ENCODE results near the gene MLEC.
"Not testable (repeated sequence)": the region's sequence is repeated elsewhere in the genome, so short reads cannot be mapped to it uniquely, and the experiment has no call there.

Gene MLEC

DNA sequence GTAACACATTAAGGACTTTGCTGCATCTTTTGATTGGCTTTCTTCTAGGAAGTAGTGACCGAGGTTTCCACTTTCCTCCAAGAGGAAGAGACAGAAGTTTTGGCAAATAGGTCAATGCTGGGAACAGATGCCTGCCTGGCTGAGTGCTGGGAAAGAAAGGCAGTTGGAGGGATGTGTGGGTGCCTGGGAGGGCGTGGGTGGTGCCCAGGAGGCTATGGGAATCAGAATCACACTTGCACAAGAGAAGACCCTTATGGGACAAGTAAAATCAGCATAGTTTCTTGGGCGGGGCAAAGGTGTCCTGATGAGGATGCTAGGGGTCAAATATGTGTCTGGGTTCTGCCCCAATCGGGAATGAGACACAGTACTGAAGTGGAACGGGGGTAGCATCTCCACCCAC, 37.8 kb downstream of the MLEC start:
- DNase-seq = no peak

DNA sequence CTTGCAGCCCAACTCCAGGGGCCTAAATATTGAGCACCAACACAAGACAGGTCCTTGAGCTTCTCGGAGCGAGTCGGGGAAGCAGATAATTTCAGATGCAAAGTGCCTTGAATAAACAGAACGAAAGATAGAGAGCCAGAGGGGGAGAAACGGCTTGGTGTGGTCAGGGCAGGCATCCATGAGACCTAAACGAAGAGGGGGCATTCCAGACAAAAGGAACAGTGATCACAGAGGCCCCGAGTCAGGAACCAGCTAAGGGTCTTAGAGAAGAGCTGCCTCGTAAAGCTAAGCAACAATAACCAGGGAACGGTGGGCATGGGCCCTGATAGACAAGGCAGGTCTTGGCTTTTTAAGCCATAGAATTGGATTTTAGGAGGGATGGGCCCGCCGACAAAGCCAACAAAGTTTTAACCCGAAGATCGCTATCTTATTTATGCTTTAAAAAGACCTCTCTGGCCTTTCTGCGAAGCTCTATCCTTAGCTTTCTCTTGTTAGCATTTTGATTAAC, 38.3 kb downstream of the MLEC start:
- no peak for DNase-seq

DNA sequence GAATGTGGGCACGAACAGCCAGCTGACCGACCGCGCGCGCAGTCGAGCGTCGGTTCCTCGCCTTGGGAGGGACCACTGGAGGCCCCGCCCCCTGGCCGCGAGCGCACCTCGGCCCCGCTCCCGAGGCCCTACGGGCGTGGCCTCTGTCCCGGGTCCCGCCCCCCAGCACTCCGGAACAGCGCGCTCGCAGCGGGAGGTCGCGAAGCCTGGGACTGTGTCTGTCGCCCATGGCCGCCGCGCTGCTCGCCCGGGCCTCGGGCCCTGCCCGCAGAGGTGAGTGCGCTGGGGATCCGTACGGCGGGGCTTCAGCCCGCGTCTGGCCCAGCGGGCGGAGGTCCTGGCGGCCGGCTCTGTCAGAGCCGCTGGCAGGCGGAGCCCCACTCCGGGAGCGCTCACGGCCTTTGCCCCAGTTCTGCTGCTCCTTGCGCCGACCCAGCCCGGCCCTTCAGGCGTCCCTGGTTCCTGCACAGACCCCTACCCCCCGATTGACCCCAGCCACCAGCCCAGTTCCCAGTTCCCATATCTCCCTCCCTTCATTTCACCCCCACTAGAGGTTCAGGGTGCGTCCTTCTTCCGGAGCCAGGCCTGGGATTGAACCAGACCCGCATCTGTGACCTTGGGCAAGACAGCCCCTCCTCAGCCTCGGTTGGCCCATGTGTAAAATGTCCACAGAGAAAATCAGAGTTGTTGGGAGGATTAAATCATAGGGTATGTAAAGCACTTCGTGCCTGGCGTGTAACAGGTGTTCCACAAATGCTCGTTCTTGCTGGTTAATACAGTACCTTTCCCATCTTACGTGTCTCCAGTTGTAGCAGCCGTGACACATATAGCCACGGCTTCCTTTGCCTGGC, 38.9 kb downstream of the MLEC start, which contains the start of gene ACADS:
ACADS (plus strand) TSS at position 168 of the 851 bp plus-strand sequence; CDS start at position 228, 60 bp downstream.
- DNase-seq = peak; percentile 92

DNA sequence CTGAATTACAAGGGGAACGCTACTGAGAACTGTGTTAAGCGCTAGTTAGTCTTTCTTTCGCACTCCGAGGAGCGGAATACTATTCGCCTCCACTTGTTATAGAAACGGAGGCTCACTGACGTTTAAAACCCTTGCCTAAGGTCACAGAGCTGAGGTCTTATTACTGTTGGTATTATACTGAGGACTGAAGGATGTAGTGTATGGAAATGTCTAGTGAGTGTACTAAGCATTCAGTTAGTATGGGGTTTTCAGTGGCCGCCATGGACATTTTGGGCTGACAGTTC, 39.5 kb downstream of the MLEC start:
- DNase-seq = no peak

DNA sequence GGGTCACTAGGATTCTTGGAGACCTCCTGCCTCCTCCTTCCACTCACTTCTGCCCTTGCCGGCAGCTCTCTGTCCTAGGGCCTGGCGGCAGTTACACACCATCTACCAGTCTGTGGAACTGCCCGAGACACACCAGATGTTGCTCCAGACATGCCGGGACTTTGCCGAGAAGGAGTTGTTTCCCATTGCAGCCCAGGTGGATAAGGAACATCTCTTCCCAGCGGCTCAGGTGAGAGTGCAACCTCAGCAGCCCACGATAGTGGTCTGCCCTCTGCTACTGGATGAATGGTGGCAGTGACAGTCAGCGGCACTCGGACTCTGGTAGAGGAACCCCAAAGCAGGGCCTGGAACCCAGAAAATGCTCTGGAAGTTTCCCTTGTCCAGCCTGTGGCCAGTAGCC, 40.0 kb downstream of the MLEC start:
- no peak for DNase-seq

DNA sequence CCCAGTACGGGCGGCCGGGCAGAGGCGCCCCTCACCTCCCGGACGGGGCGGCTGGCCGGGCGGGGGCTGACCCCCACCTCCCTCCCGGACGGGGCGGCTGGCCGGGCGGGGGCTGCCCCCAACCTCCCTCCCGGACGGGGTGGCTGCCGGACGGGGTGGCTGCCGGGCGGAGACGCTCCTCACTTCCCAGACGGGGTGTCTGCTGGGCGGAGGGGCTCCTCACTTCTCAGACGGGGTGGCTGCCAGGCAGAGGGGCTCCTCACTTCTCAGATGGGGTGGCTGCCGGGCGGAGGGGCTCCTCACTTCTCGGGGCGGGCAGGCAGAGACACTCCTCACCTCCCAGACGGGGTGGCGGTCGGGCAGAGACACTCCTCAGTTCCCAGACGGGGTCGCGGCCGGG, 45.2 kb downstream of the MLEC start:
- DNase-seq = not testable (repeated sequence)

DNA sequence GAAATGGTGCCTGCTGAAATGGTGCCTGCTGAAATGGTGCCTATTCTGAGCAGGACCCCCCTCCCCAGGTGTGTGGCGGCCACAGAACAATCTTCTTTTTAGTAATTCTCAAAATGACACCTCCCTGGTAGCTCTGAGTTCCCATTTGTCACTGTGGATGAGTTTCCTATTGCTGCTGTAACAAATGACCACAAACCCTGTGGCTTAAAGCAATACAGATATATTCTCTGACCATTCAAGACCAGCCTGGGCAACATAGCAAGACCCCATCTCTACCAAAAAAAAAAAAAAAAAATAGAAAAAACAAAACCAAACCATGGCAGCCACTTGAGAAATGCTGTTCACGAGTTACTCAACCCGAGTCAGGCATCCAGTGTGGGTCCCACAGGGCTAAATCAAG, 46.6 kb downstream of the MLEC start:
- DNase-seq = no peak

DNA sequence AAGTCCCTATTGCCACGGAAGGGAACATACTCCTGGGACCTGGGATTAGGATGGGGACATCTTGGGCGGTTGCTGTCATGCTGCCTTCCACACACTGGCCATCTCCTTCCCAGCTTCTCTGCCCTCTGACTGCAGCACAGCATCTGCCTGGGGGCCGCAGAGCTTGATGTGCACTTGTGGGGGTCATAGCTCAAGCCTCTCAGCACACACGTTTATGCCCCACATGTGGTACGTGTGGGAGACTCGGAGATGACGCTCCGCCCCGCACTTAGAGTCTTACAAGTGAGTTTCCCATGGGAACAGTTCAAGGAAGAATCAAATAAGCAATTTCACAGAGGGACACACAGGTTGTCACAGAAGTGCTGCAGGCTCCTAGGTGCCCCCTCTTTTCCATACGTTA, 47.3 kb downstream of the MLEC start:
- DNase-seq = no peak

DNA sequence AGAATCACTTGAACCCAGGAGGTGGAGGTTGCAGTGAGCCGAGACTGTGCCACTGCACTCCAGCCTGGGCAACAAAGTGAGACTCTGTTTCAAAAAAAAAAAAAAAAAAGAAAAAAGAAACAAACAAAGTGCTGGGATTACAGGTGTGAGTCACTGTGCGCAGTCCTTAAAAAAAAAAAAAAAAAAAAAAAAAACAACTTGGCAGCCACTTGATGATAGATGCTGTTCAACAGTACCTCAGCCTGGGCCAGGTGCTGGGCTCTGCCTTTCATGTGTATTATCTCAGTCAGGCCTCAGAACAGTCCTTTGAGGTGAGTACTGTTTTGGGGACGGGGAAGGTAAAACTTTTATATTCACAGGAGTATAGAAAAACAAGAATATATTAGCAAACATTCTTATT, 48.2 kb downstream of the MLEC start:
- DNase-seq = no peak

DNA sequence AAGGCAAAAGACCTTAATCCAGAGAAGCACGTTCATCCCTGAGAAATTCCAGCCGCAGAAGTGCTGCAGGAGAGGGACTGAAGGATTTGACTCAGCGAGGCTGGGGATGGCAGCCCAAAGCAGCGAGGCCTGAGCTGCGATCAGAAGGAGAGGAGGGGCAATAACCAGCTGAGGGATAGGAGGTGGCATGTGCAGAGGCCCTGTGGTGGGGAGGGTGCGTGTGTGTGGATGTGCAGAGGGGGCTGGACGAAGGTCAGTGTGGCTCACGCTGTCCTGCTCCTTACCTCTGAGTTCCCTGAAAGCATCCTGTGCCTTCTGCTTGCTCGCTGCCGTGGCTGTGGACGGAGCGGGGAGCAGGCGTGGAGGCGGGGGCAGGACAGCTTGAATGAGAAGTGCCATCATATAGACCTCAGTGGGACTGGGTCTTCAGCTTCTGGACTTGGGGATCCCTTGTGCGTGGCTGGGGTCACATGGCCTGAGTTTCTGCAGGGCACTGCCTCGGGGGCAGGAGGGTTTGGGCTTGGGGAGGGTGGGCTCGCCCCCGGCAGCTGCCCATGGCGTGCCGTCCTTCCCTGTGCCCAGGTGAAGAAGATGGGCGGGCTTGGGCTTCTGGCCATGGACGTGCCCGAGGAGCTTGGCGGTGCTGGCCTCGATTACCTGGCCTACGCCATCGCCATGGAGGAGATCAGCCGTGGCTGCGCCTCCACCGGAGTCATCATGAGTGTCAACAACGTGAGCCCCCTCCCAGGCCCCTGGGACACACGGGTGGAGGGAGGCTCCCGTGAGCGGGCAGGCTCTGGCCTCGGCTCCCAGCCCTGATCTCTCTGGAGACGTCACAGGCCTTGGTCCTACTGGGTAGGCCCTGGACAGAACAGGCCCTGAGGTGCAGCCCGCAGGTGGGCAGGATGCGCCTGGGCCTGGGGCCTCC, 49.7 kb downstream of the MLEC start:
- DNase-seq = no peak

DNA sequence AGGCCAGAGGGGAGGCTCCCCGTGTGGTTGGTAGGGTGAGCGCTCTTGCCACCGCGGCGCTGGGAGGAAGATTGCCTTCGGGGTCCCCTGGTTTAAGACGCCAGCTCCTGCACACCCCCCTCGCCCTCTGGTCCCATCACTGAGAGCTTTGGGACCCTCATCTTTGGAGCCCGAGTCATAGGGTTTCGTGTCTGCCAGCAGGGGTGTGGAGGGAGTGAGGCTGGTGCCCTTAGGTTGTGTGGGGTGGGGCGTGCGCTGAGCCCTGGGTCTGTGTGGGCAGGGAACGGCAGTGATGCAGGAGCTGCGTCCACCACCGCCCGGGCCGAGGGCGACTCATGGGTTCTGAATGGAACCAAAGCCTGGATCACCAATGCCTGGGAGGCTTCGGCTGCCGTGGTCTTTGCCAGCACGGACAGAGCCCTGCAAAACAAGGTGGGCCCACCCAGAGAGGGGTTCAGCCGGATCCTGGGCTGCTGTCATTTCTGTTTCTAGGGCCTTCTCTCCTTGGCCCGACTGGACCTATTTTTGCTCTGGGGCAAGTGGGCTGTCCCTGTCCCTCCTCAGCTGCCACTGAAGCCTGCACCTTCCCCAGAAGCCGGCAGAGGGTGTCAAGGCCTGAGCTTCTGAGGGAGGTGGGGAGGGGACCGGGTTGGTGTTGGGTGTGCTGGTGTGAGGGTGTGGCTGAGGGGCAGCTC, 50.8 kb downstream of the MLEC start:
- DNase-seq = no peak

DNA sequence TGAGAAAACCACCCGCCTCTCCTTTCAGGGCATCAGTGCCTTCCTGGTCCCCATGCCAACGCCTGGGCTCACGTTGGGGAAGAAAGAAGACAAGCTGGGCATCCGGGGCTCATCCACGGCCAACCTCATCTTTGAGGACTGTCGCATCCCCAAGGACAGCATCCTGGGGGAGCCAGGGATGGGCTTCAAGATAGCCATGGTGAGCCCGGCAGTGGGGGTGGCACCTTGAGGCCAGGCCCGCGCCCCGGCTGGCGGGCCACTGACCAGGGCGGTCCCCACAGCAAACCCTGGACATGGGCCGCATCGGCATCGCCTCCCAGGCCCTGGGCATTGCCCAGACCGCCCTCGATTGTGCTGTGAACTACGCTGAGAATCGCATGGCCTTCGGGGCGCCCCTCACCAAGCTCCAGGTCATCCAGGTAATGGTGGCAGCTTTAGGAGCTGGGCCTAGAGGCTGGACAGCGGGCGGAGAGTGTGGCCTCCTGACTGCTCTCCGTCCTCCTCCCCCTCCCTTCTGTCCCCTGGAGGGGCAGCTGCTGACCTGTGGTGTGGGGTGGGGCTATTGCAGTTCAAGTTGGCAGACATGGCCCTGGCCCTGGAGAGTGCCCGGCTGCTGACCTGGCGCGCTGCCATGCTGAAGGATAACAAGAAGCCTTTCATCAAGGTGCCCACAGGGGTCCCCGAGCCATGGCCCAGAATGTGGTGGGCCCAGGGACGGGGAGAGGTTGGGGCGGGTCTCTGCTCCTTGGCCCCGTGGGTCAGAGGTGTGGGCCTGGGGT, 51.5 kb downstream of the MLEC start:
- no peak for DNase-seq

DNA sequence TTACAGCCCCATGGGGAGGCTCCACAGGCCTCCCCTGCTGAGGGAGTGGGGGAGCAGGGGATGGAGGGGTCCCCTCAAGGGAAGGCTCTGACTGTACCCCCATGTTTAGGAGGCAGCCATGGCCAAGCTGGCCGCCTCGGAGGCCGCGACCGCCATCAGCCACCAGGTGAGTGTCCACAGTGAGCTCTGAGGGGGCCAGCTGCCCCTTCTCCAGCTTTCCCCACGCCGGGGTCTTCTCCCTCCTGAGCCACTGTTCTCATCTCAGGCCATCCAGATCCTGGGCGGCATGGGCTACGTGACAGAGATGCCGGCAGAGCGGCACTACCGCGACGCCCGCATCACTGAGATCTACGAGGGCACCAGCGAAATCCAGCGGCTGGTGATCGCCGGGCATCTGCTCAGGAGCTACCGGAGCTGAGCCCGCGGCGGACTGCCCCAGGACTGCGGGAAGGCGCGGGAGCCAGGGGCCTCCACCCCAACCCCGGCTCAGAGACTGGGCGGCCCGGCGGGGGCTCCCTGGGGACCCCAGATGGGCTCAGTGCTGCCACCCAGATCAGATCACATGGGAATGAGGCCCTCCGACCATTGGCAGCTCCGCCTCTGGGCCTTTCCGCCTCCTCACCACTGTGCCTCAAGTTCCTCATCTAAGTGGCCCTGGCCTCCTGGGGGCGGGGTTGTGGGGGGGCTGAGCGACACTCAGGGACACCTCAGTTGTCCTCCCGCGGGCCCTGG, 52.2 kb downstream of the MLEC start:
- DNase-seq = no peak

DNA sequence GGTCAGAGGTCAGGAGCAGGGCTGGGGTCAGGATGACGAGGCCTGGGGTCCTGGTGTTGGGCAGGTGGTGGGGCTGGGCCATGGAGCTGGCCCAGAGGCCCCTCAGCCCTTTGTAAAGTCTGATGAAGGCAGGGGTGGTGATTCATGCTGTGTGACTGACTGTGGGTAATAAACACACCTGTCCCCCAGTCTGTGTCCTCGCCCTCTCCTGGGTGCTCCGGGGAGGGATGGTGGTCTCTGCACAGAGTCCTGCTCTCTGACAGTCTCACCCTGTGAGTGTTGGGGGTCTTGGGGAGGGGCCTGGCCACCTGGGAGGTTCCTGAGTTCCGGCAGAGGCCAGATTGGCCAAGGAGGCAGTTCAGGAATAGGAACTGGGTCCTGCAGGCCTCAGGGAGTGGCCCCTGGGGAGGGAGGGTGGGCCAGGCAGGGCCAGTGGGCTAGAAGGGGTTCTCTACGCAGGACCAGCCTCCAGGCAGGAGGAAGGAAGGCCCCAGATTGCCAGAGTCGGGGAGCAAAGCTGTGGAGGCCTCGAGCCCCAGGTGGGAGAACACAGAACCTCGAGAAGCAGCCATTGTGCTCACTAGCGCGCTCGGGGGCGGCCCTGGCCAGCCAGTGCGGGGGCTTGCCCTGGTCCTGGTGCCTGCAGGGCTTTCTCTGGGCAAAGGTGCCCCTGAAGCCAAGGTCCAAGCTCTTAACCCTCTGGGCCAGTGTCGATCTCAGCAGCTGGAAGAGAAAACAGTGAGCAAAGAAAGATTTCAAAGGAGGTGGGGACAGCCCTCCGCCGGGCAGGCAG, 53.1 kb downstream of the MLEC start:
- no peak for DNase-seq

DNA sequence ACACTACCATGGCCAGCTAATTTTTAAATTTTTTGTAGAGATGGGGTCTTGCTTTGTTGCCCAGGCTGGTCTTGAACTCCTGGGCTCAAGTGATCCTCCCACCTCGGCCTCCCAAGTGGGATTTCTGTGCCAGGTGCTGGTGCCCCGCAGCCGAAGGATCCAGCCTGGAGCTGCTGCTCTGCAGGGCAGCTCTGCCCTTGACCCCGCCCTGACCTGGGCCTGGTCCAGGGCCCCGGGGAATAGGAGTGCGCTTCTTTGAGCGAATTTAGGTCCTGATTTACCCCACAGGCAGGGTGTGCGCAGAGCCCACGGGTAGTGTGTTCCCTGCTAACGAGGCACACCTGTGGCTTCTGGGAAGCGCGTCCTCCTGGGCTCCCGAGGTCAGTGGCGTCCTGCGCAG, 53.9 kb downstream of the MLEC start:
- no peak for DNase-seq

DNA sequence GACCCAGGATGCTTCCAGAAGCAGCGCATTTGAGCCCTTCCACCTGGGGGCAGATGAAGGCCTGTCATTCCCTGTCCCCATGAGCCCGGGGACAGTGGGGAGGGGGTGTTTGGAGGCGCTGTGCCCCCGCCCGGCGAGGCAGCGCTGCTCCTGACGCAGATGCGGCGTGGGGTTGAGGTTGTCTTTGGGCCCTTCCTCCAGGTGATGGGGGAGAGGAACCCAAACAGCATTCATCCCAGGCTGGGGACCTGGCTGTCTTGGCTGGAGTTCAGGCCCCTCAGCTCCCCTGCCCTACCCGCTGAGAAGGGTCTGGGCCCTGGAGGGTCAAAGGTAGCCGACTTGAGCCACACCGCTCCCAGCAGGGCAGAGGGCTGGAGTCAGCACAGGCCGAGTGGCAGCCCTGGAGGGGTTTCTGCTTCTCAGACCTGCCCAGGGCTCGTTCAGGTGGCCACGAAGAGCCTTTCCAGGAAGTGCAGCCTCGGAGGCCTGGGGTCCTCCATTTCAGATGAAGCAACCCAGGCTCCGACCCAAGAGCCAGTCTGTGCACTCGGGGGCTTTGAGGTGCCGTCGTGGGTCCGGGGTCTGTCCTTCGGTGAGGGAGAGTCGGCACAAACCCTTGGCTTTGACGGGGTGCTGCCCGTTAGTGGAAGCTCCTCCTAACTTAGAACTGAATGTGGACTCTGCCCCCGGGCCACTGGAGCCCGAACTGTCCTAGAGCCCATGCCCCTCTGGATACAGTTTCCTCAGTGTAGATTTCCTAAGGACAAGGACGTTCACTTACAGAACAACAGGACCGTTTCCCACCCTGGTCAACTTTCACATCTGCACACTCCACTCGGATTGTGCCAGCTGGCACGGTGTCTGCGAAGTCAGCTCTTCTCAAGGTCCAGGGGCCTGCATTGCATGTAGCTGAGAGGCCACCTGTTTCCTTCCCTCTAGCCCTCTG, 54.8 kb downstream of the MLEC start:
- DNase-seq = no peak

DNA sequence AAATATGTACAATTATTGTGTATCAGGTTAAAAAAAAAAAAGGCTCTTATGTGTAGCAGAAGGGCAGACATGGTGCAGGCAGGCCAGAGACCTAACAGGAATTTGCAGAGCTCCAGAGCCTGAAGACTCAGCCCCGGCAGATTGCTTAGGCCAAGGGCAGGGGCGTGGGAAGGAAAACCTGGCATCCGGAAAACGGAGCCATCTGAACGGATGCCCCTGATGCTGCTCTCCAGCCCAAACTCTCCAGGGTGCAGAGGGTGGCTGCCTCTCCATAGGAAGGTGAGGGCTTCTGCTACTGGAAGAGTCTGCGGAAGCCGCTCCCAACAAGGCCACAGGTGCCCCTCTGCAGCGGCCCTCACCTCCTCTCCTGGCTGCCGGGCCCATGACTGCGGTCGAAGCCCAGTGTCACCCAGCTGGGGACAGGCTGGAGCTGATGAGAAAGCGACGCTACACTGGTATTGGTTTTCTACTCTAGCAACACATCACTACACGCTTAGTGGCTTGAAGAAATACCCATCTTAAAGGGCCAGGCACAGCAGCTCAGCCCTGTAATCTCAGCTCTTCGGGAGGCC, 58.1 kb downstream of the MLEC start:
- DNase-seq = no peak

DNA sequence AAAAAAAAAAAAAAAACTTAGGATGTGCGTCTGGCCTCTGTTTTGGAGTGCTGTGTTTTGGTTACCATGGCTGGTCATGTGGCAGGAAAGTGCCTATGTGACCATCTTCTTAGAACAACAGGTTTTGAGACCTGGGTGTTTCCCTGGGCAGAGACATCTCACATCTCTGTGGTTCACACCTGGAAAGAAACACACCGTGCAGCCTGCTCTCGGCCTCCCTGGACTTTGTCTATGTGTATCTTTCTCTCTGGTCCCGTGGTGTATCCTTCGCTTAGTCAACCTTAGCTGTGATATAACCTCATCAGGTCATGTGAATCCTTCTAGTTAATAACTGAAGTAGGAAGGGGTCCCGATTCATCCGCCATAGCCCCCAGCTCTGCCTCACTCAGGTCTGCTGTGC, 61.3 kb downstream of the MLEC start:
- no peak for DNase-seq

DNA sequence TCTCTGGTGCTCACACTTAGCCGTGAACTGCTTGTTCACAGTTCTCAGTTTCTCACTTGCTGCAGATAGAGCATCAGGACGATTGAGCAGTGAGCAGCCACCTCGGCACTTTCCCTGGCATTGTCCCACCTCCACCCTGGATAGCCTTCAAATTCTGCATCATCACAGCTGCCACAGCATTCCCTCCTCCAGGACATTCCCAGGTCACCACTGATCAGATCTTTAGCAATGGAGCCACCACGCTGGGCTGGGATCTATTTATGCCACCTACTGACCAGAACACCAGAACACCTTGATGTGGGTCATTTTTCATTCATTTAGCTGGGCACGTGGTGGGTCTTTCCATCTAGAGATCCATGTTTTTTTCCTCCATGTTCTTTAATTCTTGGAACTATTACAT, 62.3 kb downstream of the MLEC start:
- DNase-seq = no peak

All from activated naive CD4-positive, alpha-beta T cell treated with anti-CD3 and anti-CD28 coated beads, Interleukin-2, amount 50 U/mL, for 16 hours (primary cell).